ENCODE measurements around the gene DPP9. TPM values are rescaled to one million over a fixed set of nuclear protein-coding genes. Genes with fewer than 3 reads are reported as not detected.

The DPP9 gene
- polyA plus RNA-seq, 3 donors: 12.6 to 23.8 (median 13.9) TPM

DNA sequence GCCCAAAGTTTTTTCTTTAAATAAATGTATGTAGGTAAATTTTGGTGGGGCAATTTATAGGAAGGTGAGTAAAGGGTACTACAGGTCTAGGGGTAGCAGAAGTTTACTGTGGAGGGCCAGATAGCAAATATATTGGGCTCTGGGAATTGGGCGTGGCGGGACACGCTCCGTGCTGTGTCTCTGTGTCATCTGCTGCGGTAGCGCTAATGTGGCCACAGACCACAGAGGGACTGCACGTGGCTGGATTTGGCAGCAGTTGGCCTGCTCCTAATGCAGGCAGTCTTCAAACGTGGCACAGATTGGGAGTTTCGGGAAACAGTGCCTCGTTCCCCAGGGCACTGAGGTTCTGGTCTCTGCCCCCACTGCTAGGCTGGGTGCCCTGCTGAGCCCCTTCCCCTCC is 36.9 kb downstream of the DPP9 start:
- DNase-seq: no peak
- no peak overlapping the region for H2AFZ ChIP-seq (ENCODE audit: insufficient read depth, low read depth, low read length, poor library complexity, severe bottlenecking)
- no peak overlapping the region for H3K4me3 ChIP-seq (replicated peaks in 1 of 3; ENCODE audit: low read depth in 2 of 3, low read length in 3 of 3)
- H4K20me1 ChIP-seq (ENCODE audit: insufficient read depth, low read length): no peaks in the 10 kb centered on the region
- no peaks in the 10 kb centered on the region for H3K9me3 Mint-ChIP-seq
- H3K36me3 ChIP-seq (replicated peaks in 1 of 2; ENCODE audit: control insufficient read depth in 1 of 2, insufficient read depth in 2 of 2, low read length in 2 of 2): peaks cover 80 to 95% of the 10 kb centered on the region in 2 donors
- H3K79me2 ChIP-seq (ENCODE audit: insufficient read depth, low read length): no peaks in the 10 kb centered on the region
- peaks cover 0 to 4% of the 10 kb centered on the region in 2 donors for H3K4me1 ChIP-seq (ENCODE audit: control insufficient read depth in 1 of 2, insufficient read depth in 2 of 2, low read length in 2 of 2)
- intact Hi-C loops (cut with micrococcal nuclease): no loop called here
- TF ChIP-seq, protein P1, sequence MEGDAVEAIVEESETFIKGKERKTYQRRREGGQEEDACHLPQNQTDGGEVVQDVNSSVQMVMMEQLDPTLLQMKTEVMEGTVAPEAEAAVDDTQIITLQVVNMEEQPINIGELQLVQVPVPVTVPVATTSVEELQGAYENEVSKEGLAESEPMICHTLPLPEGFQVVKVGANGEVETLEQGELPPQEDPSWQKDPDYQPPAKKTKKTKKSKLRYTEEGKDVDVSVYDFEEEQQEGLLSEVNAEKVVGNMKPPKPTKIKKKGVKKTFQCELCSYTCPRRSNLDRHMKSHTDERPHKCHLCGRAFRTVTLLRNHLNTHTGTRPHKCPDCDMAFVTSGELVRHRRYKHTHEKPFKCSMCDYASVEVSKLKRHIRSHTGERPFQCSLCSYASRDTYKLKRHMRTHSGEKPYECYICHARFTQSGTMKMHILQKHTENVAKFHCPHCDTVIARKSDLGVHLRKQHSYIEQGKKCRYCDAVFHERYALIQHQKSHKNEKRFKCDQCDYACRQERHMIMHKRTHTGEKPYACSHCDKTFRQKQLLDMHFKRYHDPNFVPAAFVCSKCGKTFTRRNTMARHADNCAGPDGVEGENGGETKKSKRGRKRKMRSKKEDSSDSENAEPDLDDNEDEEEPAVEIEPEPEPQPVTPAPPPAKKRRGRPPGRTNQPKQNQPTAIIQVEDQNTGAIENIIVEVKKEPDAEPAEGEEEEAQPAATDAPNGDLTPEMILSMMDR (IDR thresholded peaks at IDR 0.05): no peak
- H3K27me3 ChIP-seq (ENCODE audit: control insufficient read depth in 2 of 2, insufficient read depth in 2 of 2, low read length in 2 of 2): no peaks in the 10 kb centered on the region
- peaks cover 0 to 3% (median 0%) of the 10 kb centered on the region in 3 donors for H3K27me3 Mint-ChIP-seq (ENCODE audit: low read depth in 3 of 3)
- H3K27ac ChIP-seq (ENCODE audit: low read depth in 1 of 2, low read length in 2 of 2): no peak overlapping the region
- H3K27ac Mint-ChIP-seq: peak overlapping the region in 1 of 7 donors; percentile 46
- peaks cover 3% of the 10 kb centered on the region for H3K4me1 Mint-ChIP-seq
- H3K9ac ChIP-seq (ENCODE audit: insufficient read depth, low read length, poor library complexity, severe bottlenecking): no peak overlapping the region
- no peaks in the 10 kb centered on the region for H3K9me3 ChIP-seq (replicated peaks in 1 of 2; ENCODE audit: control insufficient read depth in 1 of 2, insufficient read depth in 1 of 2, low read length in 2 of 2)
- no peak overlapping the region for H3K4me2 ChIP-seq (replicated peaks; ENCODE audit: extremely low read depth, low read length, poor library complexity, severe bottlenecking)
- H3K36me3 Mint-ChIP-seq: peaks cover 69 to 90% of the 10 kb centered on the region in 2 donors
- WGBS (ENCODE audit: insufficient coverage): 88% methylated on average over 7 of the region's 10 CpGs
- no peak overlapping the region for H3K4me3 Mint-ChIP-seq

DNA sequence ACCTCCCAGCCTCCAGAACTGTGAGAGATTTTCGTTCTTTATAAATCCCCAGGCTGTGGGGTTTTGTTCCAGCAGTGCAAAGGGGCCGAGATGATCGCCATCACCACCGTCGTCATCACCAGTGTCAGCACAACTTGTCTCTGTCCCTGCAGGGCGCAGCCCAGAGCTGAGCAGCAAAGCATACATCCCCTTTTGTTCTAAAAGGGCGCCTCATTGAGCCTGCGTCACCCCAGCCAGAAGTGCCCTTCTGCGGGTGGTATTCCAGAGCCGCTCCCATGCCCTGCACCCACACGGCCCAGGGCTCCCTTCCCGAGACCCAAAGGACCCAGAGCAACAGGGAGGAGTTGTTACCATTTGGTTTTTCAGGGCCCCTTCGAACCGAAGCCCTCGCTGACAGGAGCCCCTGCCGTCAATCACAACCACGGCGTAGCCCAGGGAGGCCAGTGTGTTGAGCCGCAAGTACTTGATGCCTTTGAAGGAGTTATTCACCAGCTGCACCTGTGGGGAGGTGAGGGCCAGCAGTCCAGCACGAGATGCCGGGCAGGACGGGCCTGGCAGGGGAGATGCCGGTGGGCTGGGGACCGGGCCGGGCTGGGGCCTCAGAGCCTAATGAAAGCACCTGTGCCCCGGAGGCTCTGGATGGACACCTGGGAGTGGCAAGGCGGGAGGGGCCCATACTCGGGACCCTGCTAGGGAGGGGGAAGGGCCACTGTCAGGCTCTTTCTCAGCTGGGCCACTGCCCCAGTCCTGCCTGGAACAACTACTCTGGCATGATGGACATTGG is 39.1 kb downstream of the DPP9 start:
- H3K9me3 ChIP-seq (replicated peaks in 1 of 2; ENCODE audit: control insufficient read depth in 1 of 2, insufficient read depth in 1 of 2, low read length in 2 of 2): no peaks in the 10 kb centered on the region
- Mint-ChIP-seq H3K27me3 (ENCODE audit: low read depth in 3 of 3) (no peaks in the 10 kb centered on the region), H3K36me3 (peaks cover 58 to 88% of the 10 kb centered on the region in 2 donors), H3K27ac (peak overlapping the region in 2 of 7 donors; percentile 48 to 67), H3K4me3 (no peak overlapping the region), H3K4me1 (no peaks in the 10 kb centered on the region), H3K9me3 (no peaks in the 10 kb centered on the region)
- no peak overlapping the region for H3K4me3 ChIP-seq (replicated peaks in 1 of 3; ENCODE audit: low read depth in 2 of 3, low read length in 3 of 3)
- no peak for DNase-seq
- no peak overlapping the region for H3K27ac ChIP-seq (ENCODE audit: low read depth in 1 of 2, low read length in 2 of 2)
- H3K4me1 ChIP-seq (ENCODE audit: control insufficient read depth in 1 of 2, insufficient read depth in 2 of 2, low read length in 2 of 2): no peaks in the 10 kb centered on the region
- TF ChIP-seq, protein P1 (IDR thresholded peaks at IDR 0.05): no peak
- intact Hi-C loops (cut with micrococcal nuclease): no loop called here
- WGBS (ENCODE audit: insufficient coverage): 98% methylated on average over 27 of the region's 28 CpGs
- no peak overlapping the region for H3K4me2 ChIP-seq (replicated peaks; ENCODE audit: extremely low read depth, low read length, poor library complexity, severe bottlenecking)
- no peaks in the 10 kb centered on the region for H3K79me2 ChIP-seq (ENCODE audit: insufficient read depth, low read length)
- no peak overlapping the region for H3K9ac ChIP-seq (ENCODE audit: insufficient read depth, low read length, poor library complexity, severe bottlenecking)
- no peak overlapping the region for H2AFZ ChIP-seq (ENCODE audit: insufficient read depth, low read depth, low read length, poor library complexity, severe bottlenecking)
- no peaks in the 10 kb centered on the region for H4K20me1 ChIP-seq (ENCODE audit: insufficient read depth, low read length)
- no peaks in the 10 kb centered on the region for H3K27me3 ChIP-seq (ENCODE audit: control insufficient read depth in 2 of 2, insufficient read depth in 2 of 2, low read length in 2 of 2)
- H3K36me3 ChIP-seq (replicated peaks in 1 of 2; ENCODE audit: control insufficient read depth in 1 of 2, insufficient read depth in 2 of 2, low read length in 2 of 2): peaks cover 75 to 95% of the 10 kb centered on the region in 2 donors

Measured in CD14-positive monocyte (primary cell).